GM12873 (cell line): ENCODE data around the gene ELL2.
A peak's percentile ranks its signal among the peaks of the same experiment; 100 is the strongest.

Experiments
- CTCF ChIP-seq: IDR thresholded peaks from 2 replicates; pipeline ENCODE4 v1.5.1; 2012; ENCODE audit warnings: low read depth, mild to moderate bottlenecking, moderate library complexity, low read length, control low read depth; ENCODE audit not compliant: insufficient read depth; ENCODE audit errors: missing control alignments

ELL2 gene

GRCh38 chr5:95892784-95893354, 68.8 kb downstream of the ELL2 start:
- TF ChIP-seq CTCF = peak; percentile 60

- TF ChIP-seq CTCF = no peak
These were observed 70.2 kb downstream of the ELL2 start for GRCh38 chr5:95891499-95891898.

- TF ChIP-seq CTCF = no peak
These were observed 72.6 kb downstream of the ELL2 start for GRCh38 chr5:95889076-95889475.

- TF ChIP-seq CTCF = no peak
These were observed 73.7 kb downstream of the ELL2 start for GRCh38 chr5:95887977-95888376.

GRCh38 chr5:95886340-95887044, 75.2 kb downstream of the ELL2 start:
- TF ChIP-seq CTCF = no peak

- no peak for TF ChIP-seq CTCF
These were observed 77.1 kb downstream of the ELL2 start for GRCh38 chr5:95884511-95884910.

- no peak for TF ChIP-seq CTCF
These were observed 77.7 kb downstream of the ELL2 start for GRCh38 chr5:95884017-95884325.
